ENCODE data around the gene OR6N2.

Gene OR6N2

GRCh38 chr1:158752155-158752712 is 28.8 kb downstream of the OR6N2 start:
- DNase-seq: no peak

- DNase-seq: no peak
Observed at GRCh38 chr1:158735848-158736247, 45.2 kb downstream of the OR6N2 start.

- no peak for DNase-seq
Observed at GRCh38 chr1:158732524-158732923, 48.5 kb downstream of the OR6N2 start.

GRCh38 chr1:158731707-158732106 is 49.3 kb downstream of the OR6N2 start:
- DNase-seq: no peak

- no peak for DNase-seq
Observed at GRCh38 chr1:158730453-158730852, 50.6 kb downstream of the OR6N2 start.

GRCh38 chr1:158728510-158729225 is 52.3 kb downstream of the OR6N2 start:
- no peak for DNase-seq

- no peak for DNase-seq
Observed at GRCh38 chr1:158724442-158724841, 56.6 kb downstream of the OR6N2 start.

Data from AML-193 (cell line).